Gastroesophageal sphincter (tissue), 4 donors: Measurements from ENCODE around the gene DNAJB9. TPM values are rescaled to one million over a fixed set of nuclear protein-coding genes. Genes with fewer than 3 reads are reported as not detected.

Experiments
- ATAC-seq: fragments of 150-250 bp; one replicate; pipeline ENCODE4 v1.9.1; 2016; ENCODE audit warnings: mild to moderate bottlenecking, moderate library complexity
- H3K27ac ChIP-seq, 4 donors: fragments of 200-600 bp; sonication (generic) in 3 of 4; 1 replicate in 3 of 4; 2 replicates in 1 of 4; pipeline ENCODE4 v1.5.1; 2016 to 2019
- H3K27me3 ChIP-seq: fragments of 200-600 bp; sonication (generic); one replicate; pipeline ENCODE4 v1.5.1; 2019
- H3K36me3 ChIP-seq, 2 donors: fragments of 200-600 bp; sonication (generic); one replicate each; pipeline ENCODE4 v1.5.1; 2019; ENCODE audit warnings: control low read depth in 1 of 2
- H3K4me1 ChIP-seq, 3 donors: fragments of 200-600 bp; sonication (generic); 1 replicate in 2 of 3; 2 replicates in 1 of 3; pipeline ENCODE4 v1.5.1; 2016 to 2019; ENCODE audit warnings: control low read depth in 2 of 3
- H3K4me3 ChIP-seq, 2 donors: fragments of 200-600 bp; sonication (generic); one replicate each; pipeline ENCODE4 v1.5.1; 2019; ENCODE audit warnings: mild to moderate bottlenecking in 1 of 2, moderate library complexity in 1 of 2
- H3K9me3 ChIP-seq, 3 donors: fragments of 200-600 bp; sonication (generic); one replicate each; pipeline ENCODE4 v1.5.1; 2017 to 2019; ENCODE audit warnings: control low read depth in 2 of 3
- EP300 ChIP-seq: sonication (generic); formaldehyde crosslinking; IDR thresholded peaks from one replicate; pipeline ENCODE4 v1.6.1; 2017; ENCODE audit warnings: antibody characterized with exemption, mild to moderate bottlenecking
- POLR2A ChIP-seq, 2 donors: fragments of 450-650 bp; IDR thresholded peaks; one replicate each; pipeline ENCODE4 v1.6.1; 2017; ENCODE audit warnings: antibody characterized with exemption in 2 of 2, mild to moderate bottlenecking in 2 of 2, moderate library complexity in 1 of 2
- POLR2AphosphoS5 ChIP-seq: sonication (generic); formaldehyde crosslinking; IDR thresholded peaks from one replicate; pipeline ENCODE4 v1.6.1; 2017; ENCODE audit warnings: antibody characterized with exemption
- WGBS, 2 donors: methylation state at CpG; one replicate each; pipeline ENCODE4 v1.1.5; 2018; ENCODE audit warnings: low coverage in 1 of 2; 5-methylcytosine and 5-hydroxymethylcytosine counted together
- total RNA-seq, 4 donors: library from RNA; depleted of rRNA; stranded (reverse); fragments of >200 nt; gene quantifications; one replicate each; pipeline ENCODE4 v1.1.0, GENCODE V29; 2016
- TF ChIP-seq, protein P1 (sequence below), 4 experiments: fragments of 200-600 bp in 2 of 4; fragments of 450-650 bp in 2 of 4; sonication (generic) in 1 of 4; IDR thresholded peaks; one replicate each; pipeline ENCODE4 v1.5.1; 2017 to 2019; ENCODE audit warnings: antibody characterized with exemption in 4 of 4, mild to moderate bottlenecking in 2 of 4, moderate library complexity in 2 of 4

DNAJB9 gene
- total RNA-seq, 4 donors from 2014 or later, result 17.4 to 31.2 (median 24.4) TPM

DNA sequence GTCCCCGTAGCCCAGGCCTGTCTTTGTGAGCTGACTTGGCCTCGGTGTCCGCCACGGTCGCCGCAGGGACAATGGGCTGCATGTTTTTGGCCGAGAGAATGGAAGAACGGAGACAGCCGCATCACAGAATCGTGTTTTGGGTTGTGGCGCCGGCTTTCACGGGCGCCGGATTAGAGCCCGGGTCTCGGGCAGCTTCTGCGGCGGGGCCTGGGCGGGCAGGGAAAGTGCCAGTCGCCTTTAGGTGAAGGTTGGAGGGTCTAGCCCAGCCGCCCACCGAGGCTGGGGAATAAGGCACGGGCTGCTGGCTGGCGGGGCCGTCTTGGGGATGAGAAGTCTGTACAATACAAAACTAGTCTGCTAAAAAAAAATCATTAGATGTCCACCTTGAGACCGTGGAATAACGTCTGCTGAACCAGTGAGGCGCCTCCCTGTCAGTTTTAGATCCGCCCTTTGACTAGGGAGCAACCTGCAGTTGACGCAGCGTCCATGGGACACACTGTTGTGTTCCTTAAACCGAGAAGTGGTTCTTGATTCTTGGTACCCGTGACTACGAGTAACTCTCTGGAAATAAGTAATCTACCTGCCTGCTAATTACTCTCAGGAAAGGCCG lies 577 bp downstream of the DNAJB9 start:
- Histone ChIP-seq H3K27ac (peak overlapping the region; percentile 95 to 98 (median 96)), H3K4me1 (peaks cover 5 to 48% (median 15%) of the 10 kb centered on the region in 3 donors), H3K27me3 (no peaks in the 10 kb centered on the region), H3K9me3 (no peaks in the 10 kb centered on the region), H3K36me3 (peaks cover 0 to 27% of the 10 kb centered on the region in 2 donors), H3K4me3 (peak overlapping the region; percentile 75 to 79)
- peak; percentile 11 for ATAC-seq
- TF ChIP-seq EP300, result no peak
- TF ChIP-seq POLR2AphosphoS5, result peak; percentile 24
- 0% methylated on average over 3 to 14 of the region's 36 CpGs for WGBS, 2 donors

DNA sequence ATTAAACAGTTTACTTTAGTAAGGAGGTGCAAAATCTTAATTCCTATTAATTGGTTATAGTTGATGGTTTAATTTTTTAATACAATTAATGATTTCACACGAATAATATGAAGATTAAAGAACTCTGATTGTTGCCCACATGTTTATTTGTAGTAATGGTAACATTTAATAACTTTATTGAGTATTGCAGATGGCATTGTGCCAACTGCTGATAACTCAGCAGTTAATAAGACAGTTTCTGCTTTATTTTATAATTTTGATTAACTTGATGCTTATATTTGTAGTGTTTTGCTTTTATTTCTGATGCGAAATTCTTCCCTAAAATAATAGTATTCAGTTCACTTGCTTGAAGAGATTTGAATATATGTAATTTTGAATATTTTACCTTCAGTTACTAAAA lies 2.8 kb downstream of the DNAJB9 start:
- 93 to 94% methylated on average over 2 of the region's 2 CpGs for WGBS, 2 donors
- Histone ChIP-seq H3K27ac (no peak overlapping the region), H3K9me3 (no peaks in the 10 kb centered on the region), H3K27me3 (no peaks in the 10 kb centered on the region), H3K36me3 (peaks cover 0 to 28% of the 10 kb centered on the region in 2 donors), H3K4me3 (no peak overlapping the region), H3K4me1 (peaks cover 5 to 41% (median 15%) of the 10 kb centered on the region in 3 donors)
- no peak for ATAC-seq
- TF ChIP-seq, protein P1, sequence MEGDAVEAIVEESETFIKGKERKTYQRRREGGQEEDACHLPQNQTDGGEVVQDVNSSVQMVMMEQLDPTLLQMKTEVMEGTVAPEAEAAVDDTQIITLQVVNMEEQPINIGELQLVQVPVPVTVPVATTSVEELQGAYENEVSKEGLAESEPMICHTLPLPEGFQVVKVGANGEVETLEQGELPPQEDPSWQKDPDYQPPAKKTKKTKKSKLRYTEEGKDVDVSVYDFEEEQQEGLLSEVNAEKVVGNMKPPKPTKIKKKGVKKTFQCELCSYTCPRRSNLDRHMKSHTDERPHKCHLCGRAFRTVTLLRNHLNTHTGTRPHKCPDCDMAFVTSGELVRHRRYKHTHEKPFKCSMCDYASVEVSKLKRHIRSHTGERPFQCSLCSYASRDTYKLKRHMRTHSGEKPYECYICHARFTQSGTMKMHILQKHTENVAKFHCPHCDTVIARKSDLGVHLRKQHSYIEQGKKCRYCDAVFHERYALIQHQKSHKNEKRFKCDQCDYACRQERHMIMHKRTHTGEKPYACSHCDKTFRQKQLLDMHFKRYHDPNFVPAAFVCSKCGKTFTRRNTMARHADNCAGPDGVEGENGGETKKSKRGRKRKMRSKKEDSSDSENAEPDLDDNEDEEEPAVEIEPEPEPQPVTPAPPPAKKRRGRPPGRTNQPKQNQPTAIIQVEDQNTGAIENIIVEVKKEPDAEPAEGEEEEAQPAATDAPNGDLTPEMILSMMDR (IDR thresholded peaks at IDR 0.05), result no peak
- TF ChIP-seq EP300, result no peak
- no peak for TF ChIP-seq POLR2AphosphoS5
- TF ChIP-seq POLR2A (IDR thresholded peaks at IDR 0.05), result no peak

DNA sequence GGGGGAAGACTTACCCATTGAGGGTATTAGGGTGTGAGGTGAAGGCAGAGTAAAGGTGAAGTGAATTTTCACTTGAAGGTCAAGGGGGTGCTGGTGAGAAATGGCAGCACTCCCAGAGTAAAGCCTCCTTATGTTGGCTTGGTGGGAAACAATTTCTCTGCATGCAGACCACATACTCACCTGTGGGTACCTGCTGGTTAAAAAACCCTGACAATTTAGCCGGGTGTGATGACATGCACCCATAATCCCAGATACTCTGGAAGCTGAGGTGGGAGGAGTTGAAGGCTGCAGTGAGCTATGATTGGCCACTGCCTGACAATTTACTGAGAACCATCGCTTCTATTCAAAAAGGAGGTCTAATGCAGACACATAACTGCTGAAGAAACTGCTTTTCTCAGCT lies 5.5 kb downstream of the DNAJB9 start:
- TF ChIP-seq EP300 (no peak), POLR2A (IDR thresholded peaks at IDR 0.05) (no peak), POLR2AphosphoS5 (no peak)
- TF ChIP-seq, protein P1 (IDR thresholded peaks at IDR 0.05), result no peak
- no peak overlapping the region for H3K4me3 ChIP-seq
- peaks cover 5 to 25% (median 7%) of the 10 kb centered on the region in 3 donors for H3K4me1 ChIP-seq
- no peaks in the 10 kb centered on the region for H3K27me3 ChIP-seq
- ATAC-seq, result no peak
- H3K9me3 ChIP-seq, result no peaks in the 10 kb centered on the region
- 86 to 100% methylated on average over 1 of the region's 2 CpGs for WGBS, 2 donors
- H3K27ac ChIP-seq, result no peak overlapping the region
- peaks cover 0 to 41% of the 10 kb centered on the region in 2 donors for H3K36me3 ChIP-seq

DNA sequence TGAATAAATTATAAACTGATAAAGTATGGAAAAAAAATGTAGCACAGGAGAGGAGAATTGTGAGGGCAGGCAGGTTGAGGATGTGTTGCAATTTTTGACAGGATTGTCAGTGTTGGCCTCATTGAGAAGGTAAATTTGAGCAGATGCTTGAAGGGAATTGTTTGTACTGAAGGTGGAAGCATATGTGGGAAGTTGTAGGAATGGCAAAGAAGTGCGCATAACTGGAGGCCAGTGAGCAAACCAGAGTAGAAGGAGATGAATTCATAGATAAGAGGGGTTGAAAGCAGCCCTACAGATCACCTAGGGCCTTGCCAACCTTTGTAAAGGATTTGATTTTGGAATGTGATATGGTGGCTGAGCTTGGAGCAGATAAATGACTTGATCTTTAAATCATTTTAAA lies 6.4 kb downstream of the DNAJB9 start:
- H3K4me3 ChIP-seq, result no peak overlapping the region
- peaks cover 4 to 20% (median 7%) of the 10 kb centered on the region in 3 donors for H3K4me1 ChIP-seq
- ATAC-seq, result no peak
- no peaks in the 10 kb centered on the region for H3K9me3 ChIP-seq
- WGBS, 2 donors, result 100% methylated on average over 1 of the region's 1 CpG
- no peak overlapping the region for H3K27ac ChIP-seq
- TF ChIP-seq POLR2AphosphoS5 (no peak), EP300 (no peak), POLR2A (IDR thresholded peaks at IDR 0.05) (no peak)
- TF ChIP-seq, protein P1 (IDR thresholded peaks at IDR 0.05), result no peak
- no peaks in the 10 kb centered on the region for H3K27me3 ChIP-seq
- H3K36me3 ChIP-seq, result peaks cover 0 to 45% of the 10 kb centered on the region in 2 donors

DNA sequence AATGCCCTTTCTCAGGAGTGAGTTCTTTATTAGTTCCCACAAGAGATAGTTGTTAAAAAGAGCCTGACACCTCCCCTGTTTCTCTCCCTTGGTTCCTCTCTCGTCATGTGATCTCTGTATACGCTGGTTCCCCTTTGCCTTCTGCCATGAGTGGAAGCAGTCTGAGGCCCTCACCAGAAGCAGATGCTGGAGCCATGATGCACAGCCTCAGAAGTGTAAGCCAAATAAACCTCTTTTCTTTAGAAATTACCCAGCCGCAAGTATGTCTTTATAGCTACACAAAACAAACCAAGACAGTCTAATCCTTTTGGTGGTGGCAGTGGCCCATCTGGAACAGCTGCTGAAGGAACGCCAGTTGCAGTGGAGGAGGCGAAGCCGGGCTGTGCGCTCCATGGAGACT lies 9.3 kb downstream of the DNAJB9 start:
- Histone ChIP-seq H3K4me1 (no peaks in the 10 kb centered on the region), H3K4me3 (no peak overlapping the region), H3K9me3 (no peaks in the 10 kb centered on the region), H3K36me3 (peaks cover 0 to 33% of the 10 kb centered on the region in 2 donors), H3K27ac (no peak overlapping the region), H3K27me3 (no peaks in the 10 kb centered on the region)
- whole genome bisulfite sequencing, 2 donors, result 91 to 100% methylated on average over 1 to 2 of the region's 7 CpGs
- TF ChIP-seq, protein P1 (IDR thresholded peaks at IDR 0.05), result no peak
- TF ChIP-seq POLR2AphosphoS5, result no peak
- no peak for ATAC-seq
